Left ventricle myocardium inferior (tissue), 1 donor: ENCODE measurements around the gene GIMAP6. TPM values are rescaled to one million over a fixed set of nuclear protein-coding genes. Genes with fewer than 3 reads are reported as not detected.
A peak's percentile ranks its signal among the peaks of the same experiment; 100 is the strongest.
"Not testable (repeated sequence)": the region's sequence is repeated elsewhere in the genome, so short reads cannot be mapped to it uniquely, and the experiment has no call there.

ENCODE experiments used
- DNase-seq: peaks from one replicate; pipeline ENCODE4 v3.0.0-alpha.2; 2020
- H3K27ac ChIP-seq: fragments of 200-600 bp; replicated peaks from 2 replicates; pipeline ENCODE4 v1.8.0; 2021
- H3K27me3 ChIP-seq: fragments of 200-600 bp; 2 replicates; pipeline ENCODE4 v1.8.0; 2021; ENCODE audit warnings: low read depth
- H3K36me3 ChIP-seq: fragments of 200-600 bp; 2 replicates; pipeline ENCODE4 v1.8.0; 2021
- H3K4me1 ChIP-seq: fragments of 200-600 bp; 2 replicates; pipeline ENCODE4 v1.8.0; 2021
- H3K4me3 ChIP-seq: fragments of 200-600 bp; 2 replicates; pipeline ENCODE4 v1.8.0; 2021; ENCODE audit warnings: mild to moderate bottlenecking, moderate library complexity
- H3K9me3 ChIP-seq: fragments of 200-600 bp; replicated peaks from 2 replicates; pipeline ENCODE4 v1.8.0; 2021
- CTCF ChIP-seq: fragments of 200-600 bp; IDR thresholded peaks from 2 replicates; pipeline ENCODE4 v1.8.0; 2021; ENCODE audit warnings: antibody characterized with exemption, mild to moderate bottlenecking, borderline replicate concordance
- intact Hi-C: fragments of 100-400 bp; cut with micrococcal nuclease; formaldehyde crosslinking; loops from one replicate; pipeline ENCODE4 v1.11.0; 2022
- long read RNA-seq: library from polyadenylated mRNA; unstranded; transcript quantifications from one replicate; pipeline ENCODE4 v2.0.0, GENCODE V29; 2021
- total RNA-seq: library from RNA; stranded (reverse); fragmentation: NEBNext Ultra II Directional; extraction: Animal tissue kit (Norgen Biotek cat#: 25700); gene quantifications from one replicate; pipeline ENCODE4 v1.2.1, GENCODE V29; 2021
- donor health status: DM: no; HTN: yes; CAD: no; lungs with severe emphysema.

The GIMAP6 gene
- 24.3 TPM for total RNA-seq
- long read RNA-seq, transcript GIMAP6-202 (3 exons, 876 nt): minor isoform, 10 of 40 reads
- long read RNA-seq, transcript GIMAP6-201 (3 exons, 3,440 nt): major isoform, 15 of 40 reads
- long read RNA-seq, partial matches to known transcripts: 0 of 40 reads
- long read RNA-seq, other reads (novel, unspliced or antisense): 14 of 40 reads

- Histone ChIP-seq H3K4me3 (peak within 1 kb of the TSS; percentile 68), H3K9me3 (no peaks in the 10 kb centered on the region), H3K27me3 (no peaks in the 10 kb centered on the region), H3K36me3 (peaks cover 17% of the 10 kb centered on the region), H3K27ac (peak within 1 kb of the TSS; percentile 94), H3K4me1 (peaks cover 61% of the 10 kb centered on the region)
- intact Hi-C loops: loop anchor here (10.0 kb wide), 1 partner anchor 83 kb away; the partner anchor contains the start of gene GIMAP1
- DNase-seq: no peak
- no peak for TF ChIP-seq CTCF
Observed at GRCh38 chr7:150631866-150632864, at the start of gene GIMAP6. Gene GIMAP6 (minus strand): TSS chr7:150632385. CDS start chr7:150630142, 2,243 bp downstream.

GRCh38 chr7:150680364-150680763 is 48.2 kb upstream of the GIMAP6 start:
- H3K27me3 ChIP-seq, H3K36me3 ChIP-seq, DNase-seq, H3K9me3 ChIP-seq, intact Hi-C loops, H3K4me3 ChIP-seq: not testable (repeated sequence)
- Histone ChIP-seq H3K27ac (peak overlapping the region; percentile 44), H3K4me1 (peaks cover 21% of the 10 kb centered on the region)

- intact Hi-C loops, H3K27me3 ChIP-seq, H3K36me3 ChIP-seq, H3K4me3 ChIP-seq, H3K9me3 ChIP-seq, DNase-seq: not testable (repeated sequence)
- Histone ChIP-seq H3K27ac (peak overlapping the region; percentile 85), H3K4me1 (peaks cover 14% of the 10 kb centered on the region)
Observed at GRCh38 chr7:150678601-150679000, 46.4 kb upstream of the GIMAP6 start.

- H3K36me3 ChIP-seq, H3K9me3 ChIP-seq, H3K27me3 ChIP-seq, intact Hi-C loops, DNase-seq, H3K4me3 ChIP-seq: not testable (repeated sequence)
- peak overlapping the region; percentile 85 for H3K27ac ChIP-seq
- peaks cover 14% of the 10 kb centered on the region for H3K4me1 ChIP-seq
Observed at GRCh38 chr7:150676854-150677253, 44.7 kb upstream of the GIMAP6 start.

- Histone ChIP-seq H3K27ac (peak overlapping the region; percentile 85), H3K4me1 (peaks cover 14% of the 10 kb centered on the region), H3K4me3 (peak overlapping the region; percentile 33)
- DNase-seq, H3K9me3 ChIP-seq, H3K27me3 ChIP-seq, intact Hi-C loops, H3K36me3 ChIP-seq: not testable (repeated sequence)
Observed at GRCh38 chr7:150676276-150676675, 44.1 kb upstream of the GIMAP6 start.

GRCh38 chr7:150675714-150676113 is 43.5 kb upstream of the GIMAP6 start:
- DNase-seq: no peak
- Histone ChIP-seq H3K27me3 (no peaks in the 10 kb centered on the region), H3K4me3 (peak overlapping the region; percentile 33), H3K9me3 (no peaks in the 10 kb centered on the region), H3K27ac (peak overlapping the region; percentile 85), H3K4me1 (peaks cover 14% of the 10 kb centered on the region), H3K36me3 (no peaks in the 10 kb centered on the region)
- intact Hi-C loops: no loop called here
- no peak for TF ChIP-seq CTCF

- DNase-seq, H3K4me3 ChIP-seq, H3K27ac ChIP-seq, H3K36me3 ChIP-seq, intact Hi-C loops, H3K27me3 ChIP-seq: not testable (repeated sequence)
- peaks cover 10% of the 10 kb centered on the region for H3K9me3 ChIP-seq
- peaks cover 10% of the 10 kb centered on the region for H3K4me1 ChIP-seq
Observed at GRCh38 chr7:150671798-150672585, 39.8 kb upstream of the GIMAP6 start.
